ENCODE data around the gene JPT2.

JPT2 gene

GRCh38 chr16:1678500-1679098 is 520 bp downstream of the JPT2 start:
- H3K9me2 ChIP-seq (replicated peaks; ENCODE audit: control insufficient read depth, low read length): no peaks in the 10 kb centered on the region
- TF ChIP-seq EZH2phosphoT487 (IDR thresholded peaks at IDR 0.05; ENCODE audit: borderline replicate concordance, low read length): no peak
- TF ChIP-seq CTCF (IDR thresholded peaks at IDR 0.05; ENCODE audit: low read depth, low read length, poor library complexity, severe bottlenecking): no peak
- no peaks in the 10 kb centered on the region for H3K9me3 ChIP-seq (ENCODE audit: control insufficient read depth, insufficient read depth, low read length)
- peak overlapping the region; percentile 92 for H3K4me3 ChIP-seq (ENCODE audit: low read length)
- H3K36me3 ChIP-seq (ENCODE audit: control insufficient read depth, low read length): peaks cover 70% of the 10 kb centered on the region
- H3K27me3 ChIP-seq (ENCODE audit: control insufficient read depth, low read length): no peaks in the 10 kb centered on the region
- H3K79me2 ChIP-seq (ENCODE audit: control insufficient read depth, low read length): peaks cover 60% of the 10 kb centered on the region
- H4K20me1 ChIP-seq (ENCODE audit: control insufficient read depth, insufficient read depth, low read depth, low read length): peaks cover 12% of the 10 kb centered on the region
- 0 out of 2 replicates have a peak, but pooled peaks cover 10% of the 10 kb centered on the region for H3F3A ChIP-seq (ENCODE audit: control insufficient read depth, insufficient read depth)
- peaks cover 26% of the 10 kb centered on the region for H3K4me1 ChIP-seq (ENCODE audit: control insufficient read depth, low read length)
- H3K4me2 ChIP-seq (ENCODE audit: low read length): peak overlapping the region; percentile 78
- H3K27ac ChIP-seq (ENCODE audit: low read depth, low read length): peak overlapping the region; percentile 65

- Histone ChIP-seq H3K4me3 (ENCODE audit: low read length) (no peak overlapping the region; the same call in 1 of the 2 replicates), H3K9me3 (ENCODE audit: control insufficient read depth, insufficient read depth, low read length) (no peaks in the 10 kb centered on the region), H3K4me1 (ENCODE audit: control insufficient read depth, low read length) (peaks cover 26% of the 10 kb centered on the region), H3F3A (ENCODE audit: control insufficient read depth, insufficient read depth) (0 out of 2 replicates have a peak, but pooled peaks cover 10% of the 10 kb centered on the region), H3K27ac (ENCODE audit: low read depth, low read length) (no peak overlapping the region), H3K9me2 (replicated peaks; ENCODE audit: control insufficient read depth, low read length) (no peaks in the 10 kb centered on the region), H3K36me3 (ENCODE audit: control insufficient read depth, low read length) (peaks cover 68% of the 10 kb centered on the region), H3K79me2 (ENCODE audit: control insufficient read depth, low read length) (peaks cover 77% of the 10 kb centered on the region), H4K20me1 (ENCODE audit: control insufficient read depth, insufficient read depth, low read depth, low read length) (peaks cover 17% of the 10 kb centered on the region), H3K27me3 (ENCODE audit: control insufficient read depth, low read length) (no peaks in the 10 kb centered on the region), H3K4me2 (ENCODE audit: low read length) (peak overlapping the region; percentile 78; the same call in 1 of the 2 replicates)
- TF ChIP-seq EZH2phosphoT487 (IDR thresholded peaks at IDR 0.05; ENCODE audit: borderline replicate concordance, low read length) (no peak), CTCF (IDR thresholded peaks at IDR 0.05; ENCODE audit: low read depth, low read length, poor library complexity, severe bottlenecking) (no peak)
Observed at GRCh38 chr16:1680361-1680760, 2.3 kb downstream of the JPT2 start.

GRCh38 chr16:1681032-1681431 is 3.0 kb downstream of the JPT2 start:
- Histone ChIP-seq H4K20me1 (ENCODE audit: control insufficient read depth, insufficient read depth, low read depth, low read length) (peaks cover 17% of the 10 kb centered on the region), H3K79me2 (ENCODE audit: control insufficient read depth, low read length) (peaks cover 84% of the 10 kb centered on the region), H3K27me3 (ENCODE audit: control insufficient read depth, low read length) (no peaks in the 10 kb centered on the region), H3K36me3 (ENCODE audit: control insufficient read depth, low read length) (peaks cover 67% of the 10 kb centered on the region), H3K27ac (ENCODE audit: low read depth, low read length) (no peak overlapping the region), H3K4me1 (ENCODE audit: control insufficient read depth, low read length) (peaks cover 26% of the 10 kb centered on the region), H3K9me3 (ENCODE audit: control insufficient read depth, insufficient read depth, low read length) (no peaks in the 10 kb centered on the region), H3K4me3 (ENCODE audit: low read length) (no peak overlapping the region), H3K4me2 (ENCODE audit: low read length) (no peak overlapping the region), H3F3A (ENCODE audit: control insufficient read depth, insufficient read depth) (0 out of 2 replicates have a peak, but pooled peaks cover 5% of the 10 kb centered on the region), H3K9me2 (replicated peaks; ENCODE audit: control insufficient read depth, low read length) (no peaks in the 10 kb centered on the region)
- no peak for TF ChIP-seq EZH2phosphoT487 (IDR thresholded peaks at IDR 0.05; ENCODE audit: borderline replicate concordance, low read length)
- TF ChIP-seq CTCF (IDR thresholded peaks at IDR 0.05; ENCODE audit: low read depth, low read length, poor library complexity, severe bottlenecking): no peak
